ENCODE data around the gene PTGDR2.

PTGDR2 gene

DNA sequence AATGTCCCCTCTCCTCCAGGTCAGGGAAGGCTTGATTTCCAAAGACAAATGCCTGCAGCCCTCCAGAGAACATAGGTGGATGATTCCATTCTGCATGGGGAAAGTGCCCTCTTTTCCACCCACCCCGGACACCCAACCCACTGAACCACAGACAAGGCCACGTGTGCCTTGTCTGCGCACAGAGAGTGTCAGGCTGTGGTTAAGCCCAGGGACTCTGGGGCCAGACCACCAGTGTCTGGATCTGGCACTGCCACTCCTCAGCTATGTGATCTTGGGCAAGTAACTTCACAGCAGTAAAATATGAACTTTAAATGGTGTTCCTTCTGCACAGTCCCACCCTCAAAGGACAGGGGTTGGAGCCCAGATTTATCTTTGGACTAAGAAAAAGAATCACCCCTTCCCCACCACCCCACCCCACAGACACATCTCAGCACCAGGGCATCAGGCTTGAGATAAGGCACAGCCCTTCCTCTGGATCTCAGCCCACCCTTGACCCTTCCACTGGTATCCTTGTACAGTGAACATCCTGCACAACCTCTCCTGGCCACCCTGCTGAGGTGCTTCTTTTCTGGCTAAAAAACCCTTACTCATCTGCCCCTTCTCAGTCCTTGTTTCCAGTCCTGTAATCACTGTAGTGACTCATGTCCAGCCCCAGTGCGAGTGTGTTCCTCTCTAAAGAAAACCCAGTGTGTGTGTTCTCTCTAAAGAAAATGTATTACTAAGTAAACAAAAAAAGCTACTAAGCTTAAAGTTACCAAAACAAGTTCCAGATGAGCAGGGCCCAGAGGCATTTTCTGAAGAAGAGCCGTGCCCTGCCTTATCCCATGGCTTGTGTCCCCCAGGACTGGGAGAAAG lies 1.9 kb upstream of the PTGDR2 start:
- no peak for DNase-seq

DNA sequence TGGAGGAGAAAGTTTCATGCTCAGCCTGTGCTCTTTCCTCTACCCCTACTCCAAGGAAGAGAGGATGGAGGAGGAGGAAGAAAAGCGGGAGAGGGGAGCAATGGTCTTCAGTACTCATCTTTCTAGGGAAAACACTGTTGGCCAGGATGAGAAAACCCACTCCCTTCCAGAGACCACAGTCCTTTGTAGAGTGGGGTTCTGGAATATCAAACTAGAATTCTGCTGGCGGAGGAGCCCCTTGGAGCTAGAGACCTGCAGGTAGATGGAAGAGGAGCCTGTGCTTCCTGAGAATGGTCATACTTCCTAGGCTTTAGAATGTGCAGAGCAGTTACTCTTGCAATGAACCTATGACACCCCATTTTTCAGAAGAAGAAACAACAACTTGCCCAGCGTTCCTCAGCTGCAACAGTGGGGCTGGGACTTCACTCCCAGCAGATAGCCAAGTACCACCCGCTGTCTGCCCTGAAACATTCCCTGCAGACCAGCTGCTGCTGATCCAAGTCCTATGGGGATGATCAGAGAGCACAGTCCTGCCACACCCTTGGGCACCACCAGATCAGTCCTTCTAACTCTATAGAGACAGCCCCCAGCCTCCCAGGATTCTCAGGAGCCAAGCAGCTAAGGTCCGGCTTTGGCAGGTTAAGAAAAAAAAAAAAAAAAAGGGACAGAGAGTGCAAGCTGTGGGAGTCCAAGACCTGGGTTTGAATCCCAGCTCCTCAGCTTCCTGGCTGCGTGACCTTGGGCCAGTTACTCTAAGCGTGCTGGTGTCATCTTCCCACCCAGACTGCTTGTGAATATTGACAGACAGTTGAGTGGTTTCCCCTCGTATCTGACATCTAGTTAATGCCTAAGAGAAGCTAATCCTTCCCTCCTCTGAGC lies 664 bp downstream of the PTGDR2 start:
- DNase-seq = no peak

DNA sequence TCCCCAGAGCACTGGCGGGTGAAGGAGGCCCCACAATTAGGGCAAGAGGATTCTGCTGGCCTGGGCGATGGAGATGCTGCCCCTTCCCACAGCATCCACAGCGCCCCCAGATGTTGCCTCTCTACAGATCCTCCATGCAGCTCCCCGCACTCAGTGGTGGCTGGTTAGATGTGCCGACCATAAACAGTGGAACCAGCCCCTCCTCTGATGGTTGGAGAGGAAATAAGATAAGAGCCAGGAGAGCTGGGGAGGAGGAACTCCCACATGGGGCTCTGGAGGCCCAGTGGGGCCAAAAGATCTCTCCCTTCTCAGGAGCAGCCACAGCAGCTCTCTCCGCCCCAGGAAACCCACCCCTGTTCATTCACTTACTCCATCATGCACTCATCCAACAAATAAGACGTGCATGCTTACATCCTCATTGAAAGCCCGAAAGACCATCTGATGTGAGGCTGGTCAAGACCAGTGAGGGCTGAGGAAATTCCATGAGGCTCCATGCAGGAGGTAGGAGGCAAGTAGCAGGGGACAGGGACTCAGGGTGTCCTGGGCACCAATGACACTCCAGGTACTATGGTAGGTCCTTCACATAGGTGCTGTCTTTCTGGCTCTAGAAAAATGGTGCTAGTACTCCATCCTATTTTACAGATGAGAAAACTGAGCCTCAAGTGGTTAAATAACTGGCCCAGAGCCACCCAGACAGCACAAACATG lies 1.5 kb downstream of the PTGDR2 start:
- DNase-seq = no peak

DNA sequence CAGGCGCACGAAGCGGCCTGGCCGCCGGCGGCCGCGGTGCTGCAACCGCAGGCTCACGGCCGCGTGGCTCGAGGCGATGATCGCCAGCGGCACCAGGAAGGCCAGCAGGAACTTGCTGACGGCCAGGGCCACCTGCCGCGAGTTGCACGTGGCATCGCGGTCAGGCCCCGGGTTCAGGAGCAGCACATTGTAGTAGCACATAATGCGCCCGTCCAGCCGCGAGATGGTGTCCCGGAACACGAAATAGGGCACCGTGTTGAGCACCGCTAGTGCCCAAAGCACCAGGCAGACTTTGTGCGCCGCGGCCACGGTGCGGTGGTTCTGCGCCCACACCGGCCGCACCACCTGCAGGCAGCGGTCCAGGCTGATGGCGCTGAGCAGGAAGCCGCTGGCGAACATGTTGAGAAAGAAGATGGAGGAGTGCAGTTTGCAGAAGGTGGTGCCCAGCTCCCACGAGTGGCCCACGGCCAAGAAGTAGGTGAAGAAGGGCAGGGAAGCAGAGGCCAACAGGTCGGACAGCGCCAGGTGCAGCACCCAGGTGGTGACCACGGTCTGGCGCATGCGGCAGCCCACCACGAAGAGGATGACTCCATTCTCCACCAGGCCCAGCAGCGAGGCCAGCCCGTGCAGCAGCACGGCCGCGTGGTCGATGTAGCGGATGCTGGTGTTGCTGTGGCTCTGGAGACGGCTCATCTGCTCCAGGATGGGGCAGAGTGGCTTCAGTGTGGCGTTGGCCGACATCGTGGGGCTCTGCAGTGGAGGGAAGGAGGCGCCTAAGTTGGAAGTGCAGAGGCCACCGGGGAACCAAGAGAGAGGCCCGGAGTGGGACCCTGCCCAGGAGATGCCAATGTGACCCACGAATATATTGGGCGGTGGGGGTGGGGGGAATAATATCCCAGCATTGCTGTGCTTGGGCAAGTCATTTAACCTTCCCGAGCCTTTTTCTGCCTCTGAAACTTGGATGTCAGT lies 2.5 kb downstream of the PTGDR2 start:
- DNase-seq = no peak

DNA sequence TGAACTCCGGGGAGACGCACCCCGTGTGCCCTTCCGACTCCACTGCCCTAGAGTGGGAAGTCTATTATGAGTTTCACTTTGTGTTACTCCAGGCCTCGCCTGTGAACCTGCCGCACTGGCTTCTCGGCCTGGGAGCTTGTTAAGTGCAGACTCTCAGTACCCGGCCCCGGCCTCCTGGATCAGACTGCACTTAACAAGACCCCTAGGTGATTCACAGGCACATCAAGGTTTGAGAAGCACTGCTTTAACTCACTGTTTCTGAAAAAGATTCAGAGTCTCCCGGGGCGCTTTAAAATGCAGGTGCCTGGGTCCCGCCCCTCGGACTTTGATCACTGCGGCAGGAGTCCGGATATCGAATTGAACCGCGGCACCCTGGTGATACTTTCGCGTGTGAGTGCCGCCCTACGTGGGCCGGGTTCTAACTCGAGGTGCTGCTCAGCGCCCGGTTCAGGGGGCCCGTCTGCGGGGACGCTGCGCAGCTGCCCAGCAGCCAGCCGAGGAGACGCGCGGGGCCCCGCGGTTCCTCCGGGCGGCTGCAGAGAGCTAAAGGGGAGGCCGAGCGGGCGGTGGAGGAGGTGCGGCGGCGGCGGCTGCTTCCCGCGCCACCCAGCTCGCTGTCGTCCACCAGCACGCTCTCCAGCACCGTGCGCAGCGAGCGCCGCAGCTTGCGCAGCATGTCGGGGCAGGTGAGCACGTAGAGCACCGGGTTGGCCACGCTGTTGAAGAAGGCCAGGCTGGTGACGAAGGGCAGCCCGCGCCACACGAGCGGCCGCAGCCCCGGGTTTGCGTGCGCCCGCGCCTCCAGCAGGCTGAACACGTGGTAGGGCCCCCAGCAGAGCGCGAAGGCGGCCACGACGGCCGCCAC lies 3.4 kb downstream of the PTGDR2 start:
- DNase-seq = no peak

DNA sequence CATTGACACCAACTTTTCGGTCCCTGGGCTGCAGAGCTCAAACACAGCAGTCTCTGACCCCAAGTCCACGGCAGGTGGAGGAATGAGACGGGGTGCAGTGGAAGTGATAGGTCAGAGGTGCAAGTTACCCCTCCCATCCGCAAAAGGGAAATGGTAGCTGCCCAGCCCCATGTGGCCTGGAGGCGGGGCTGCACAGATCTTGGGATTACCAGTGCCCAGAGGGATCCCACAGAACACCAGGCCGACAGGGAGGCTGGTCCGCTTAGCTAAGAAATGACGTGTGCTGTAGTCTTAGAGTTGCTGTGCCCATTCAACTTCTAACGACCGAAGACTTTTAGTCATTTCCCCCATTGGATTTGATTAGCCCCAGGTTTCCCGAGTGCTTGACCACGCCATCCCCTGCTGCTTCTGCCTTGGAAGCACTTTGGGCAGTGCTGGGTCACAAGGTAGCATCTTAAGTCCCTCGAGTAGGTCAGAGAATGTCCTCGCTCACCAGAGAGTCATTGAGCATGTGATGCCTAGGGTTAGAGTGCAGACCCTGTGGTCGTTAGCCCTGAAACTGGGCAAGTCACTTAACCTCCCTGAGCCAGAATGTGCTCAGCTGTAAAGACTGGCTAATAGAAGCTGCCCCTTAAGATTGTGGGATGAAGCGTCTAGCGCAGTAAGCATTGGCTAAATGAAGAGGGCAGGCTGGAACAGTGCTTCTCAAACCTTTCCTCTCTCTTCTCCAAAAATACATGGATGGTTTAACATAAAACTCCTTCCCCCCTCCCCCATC lies 4.2 kb downstream of the PTGDR2 start:
- DNase-seq = no peak

DNA sequence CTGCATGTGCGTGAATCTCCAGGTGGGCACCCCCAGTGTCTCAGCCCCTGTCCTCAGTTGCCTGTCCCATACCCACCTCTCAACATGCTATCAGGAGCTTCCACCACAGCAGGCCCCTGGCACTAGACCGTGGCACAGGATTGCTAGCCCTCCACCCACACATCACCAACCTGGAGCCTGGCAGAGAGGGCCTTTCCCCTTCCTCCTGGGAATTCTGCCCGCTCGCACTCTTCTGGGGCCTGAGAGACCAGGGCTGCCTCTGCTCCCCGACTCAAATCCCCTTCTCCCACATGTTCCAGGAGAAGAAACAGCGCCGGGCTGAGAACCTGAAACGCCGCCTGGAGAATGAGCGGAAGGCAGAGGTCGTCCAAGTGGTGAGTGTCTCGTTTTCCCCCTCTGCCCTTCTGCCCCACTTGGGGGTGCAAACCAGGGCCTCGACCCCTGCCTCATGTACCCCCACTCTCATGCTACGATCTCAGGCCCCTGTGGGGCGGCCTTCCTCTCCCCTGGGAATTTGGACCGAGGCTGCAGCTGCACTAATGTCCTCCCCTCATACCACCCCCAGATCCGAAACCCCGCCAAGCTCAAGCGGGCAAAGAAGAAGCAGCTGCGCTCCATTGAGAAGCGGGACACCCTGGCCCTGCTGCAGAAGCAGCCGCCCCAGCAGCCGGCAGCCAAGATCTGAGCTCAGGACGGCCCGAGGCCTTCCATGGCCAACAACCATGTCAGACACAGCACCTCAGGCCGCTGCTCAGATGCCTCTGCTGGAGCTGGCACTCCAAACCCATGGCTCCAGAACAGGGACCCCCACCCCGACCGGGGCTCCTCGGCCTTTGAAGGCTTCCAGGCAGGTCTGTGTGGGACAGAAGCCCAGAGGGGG lies 5.9 kb downstream of the PTGDR2 start:
- no peak for DNase-seq

DNA sequence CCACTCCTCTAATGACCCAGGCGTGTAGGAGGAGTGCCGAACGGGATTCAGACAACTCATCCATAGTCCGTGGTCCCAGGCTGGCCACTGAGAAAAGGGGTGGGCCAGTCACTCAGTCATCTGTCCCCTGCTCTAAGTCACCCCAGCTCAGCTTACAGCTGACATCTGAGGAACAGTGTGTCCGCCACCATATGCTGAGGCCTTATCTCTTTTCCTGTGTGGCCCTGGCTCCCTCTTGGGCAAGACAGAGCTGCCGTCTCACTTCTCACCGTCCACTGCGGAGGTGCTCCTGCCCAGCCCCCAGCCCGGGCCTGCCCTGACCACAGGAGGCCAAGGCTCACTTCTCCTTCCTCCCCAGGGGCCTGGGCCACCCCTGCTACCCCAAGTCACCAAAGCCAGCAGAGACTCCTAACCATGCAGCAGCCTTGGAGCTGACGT lies 7.0 kb downstream of the PTGDR2 start:
- no peak for DNase-seq

DNA sequence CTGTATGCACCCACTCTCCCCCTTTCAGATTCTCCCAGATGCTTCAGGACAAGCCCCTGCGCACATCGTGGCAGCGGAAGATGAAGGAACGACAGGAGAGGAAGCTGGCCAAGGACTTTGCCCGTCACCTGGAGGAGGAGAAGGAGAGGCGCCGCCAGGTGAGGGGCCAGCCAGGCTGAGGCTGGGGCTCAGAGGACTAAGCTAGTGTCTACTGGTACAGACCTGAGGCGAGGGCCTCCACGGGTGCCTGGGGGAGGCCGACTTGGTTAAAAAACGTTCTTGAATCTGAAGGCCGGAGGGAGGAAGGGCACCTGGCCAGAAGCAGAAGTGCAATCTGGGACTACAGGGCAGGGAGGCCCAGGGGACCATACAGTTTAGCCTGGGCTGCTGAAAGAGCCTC lies 7.9 kb downstream of the PTGDR2 start:
- no peak for DNase-seq

- DNase-seq = no peak
Measured at GRCh38 chr11:60847281-60847680, 8.5 kb downstream of the PTGDR2 start.

DNA sequence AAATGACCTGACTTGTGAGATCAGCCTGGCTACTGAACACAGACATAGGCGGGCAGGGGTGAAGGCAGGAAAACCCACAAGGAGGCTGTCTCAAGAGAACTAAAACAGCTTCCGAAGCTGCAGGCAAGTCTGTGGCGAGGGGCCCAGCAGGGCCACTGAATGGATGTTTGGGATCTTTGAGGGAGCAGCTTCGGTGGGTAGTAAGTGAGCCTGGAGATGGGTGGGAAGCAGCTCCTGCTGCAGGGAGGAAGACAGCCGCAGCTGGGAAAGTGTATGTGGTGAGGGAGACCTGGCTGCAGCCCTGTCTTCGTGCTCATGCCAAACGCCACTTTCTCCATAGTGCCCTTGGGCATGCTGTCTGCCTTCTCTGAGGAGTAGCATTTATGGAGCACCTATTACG lies 10.4 kb downstream of the PTGDR2 start:
- DNase-seq = no peak

- no peak for DNase-seq
Measured at GRCh38 chr11:60844870-60845221, 10.9 kb downstream of the PTGDR2 start.

DNA sequence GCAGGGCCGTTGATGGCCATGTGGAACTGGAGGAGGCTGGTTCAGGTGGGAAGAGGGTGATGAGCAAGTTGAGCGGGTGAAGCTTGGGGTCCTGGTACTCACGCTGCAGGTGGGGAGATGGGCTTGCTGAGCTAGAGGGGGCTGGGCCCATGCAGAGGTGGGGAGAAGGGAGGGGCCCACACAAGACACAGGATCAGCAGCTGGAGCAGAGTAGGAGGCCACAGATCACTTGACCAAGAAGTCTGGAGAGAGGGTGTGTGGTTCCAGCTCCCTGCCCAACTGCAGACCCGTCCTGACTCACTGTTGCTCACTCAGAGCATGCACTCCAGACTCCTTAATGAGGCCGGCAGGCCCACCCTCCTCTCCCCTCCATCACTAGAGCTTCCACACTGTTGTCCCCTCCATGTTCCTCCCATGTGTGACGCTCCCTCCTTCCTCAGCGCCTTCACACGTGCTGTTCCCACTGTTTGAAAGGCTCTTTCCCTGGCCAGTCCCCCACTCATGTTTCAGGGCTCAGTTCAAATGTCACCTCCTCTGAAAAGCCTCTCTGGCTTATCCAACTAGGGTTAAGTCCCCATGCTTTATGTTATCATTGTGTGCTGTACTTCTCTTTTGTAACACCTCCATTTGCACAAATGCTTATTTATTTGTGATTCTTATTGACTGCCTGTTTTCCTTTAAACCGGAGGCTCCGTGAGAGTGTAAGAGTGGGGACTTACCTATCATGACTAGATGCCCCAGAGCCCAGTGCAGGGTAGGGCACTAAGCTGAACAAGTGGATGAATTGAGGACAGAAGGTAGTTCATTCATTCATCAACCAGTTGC lies 11.5 kb downstream of the PTGDR2 start:
- DNase-seq = no peak

DNA sequence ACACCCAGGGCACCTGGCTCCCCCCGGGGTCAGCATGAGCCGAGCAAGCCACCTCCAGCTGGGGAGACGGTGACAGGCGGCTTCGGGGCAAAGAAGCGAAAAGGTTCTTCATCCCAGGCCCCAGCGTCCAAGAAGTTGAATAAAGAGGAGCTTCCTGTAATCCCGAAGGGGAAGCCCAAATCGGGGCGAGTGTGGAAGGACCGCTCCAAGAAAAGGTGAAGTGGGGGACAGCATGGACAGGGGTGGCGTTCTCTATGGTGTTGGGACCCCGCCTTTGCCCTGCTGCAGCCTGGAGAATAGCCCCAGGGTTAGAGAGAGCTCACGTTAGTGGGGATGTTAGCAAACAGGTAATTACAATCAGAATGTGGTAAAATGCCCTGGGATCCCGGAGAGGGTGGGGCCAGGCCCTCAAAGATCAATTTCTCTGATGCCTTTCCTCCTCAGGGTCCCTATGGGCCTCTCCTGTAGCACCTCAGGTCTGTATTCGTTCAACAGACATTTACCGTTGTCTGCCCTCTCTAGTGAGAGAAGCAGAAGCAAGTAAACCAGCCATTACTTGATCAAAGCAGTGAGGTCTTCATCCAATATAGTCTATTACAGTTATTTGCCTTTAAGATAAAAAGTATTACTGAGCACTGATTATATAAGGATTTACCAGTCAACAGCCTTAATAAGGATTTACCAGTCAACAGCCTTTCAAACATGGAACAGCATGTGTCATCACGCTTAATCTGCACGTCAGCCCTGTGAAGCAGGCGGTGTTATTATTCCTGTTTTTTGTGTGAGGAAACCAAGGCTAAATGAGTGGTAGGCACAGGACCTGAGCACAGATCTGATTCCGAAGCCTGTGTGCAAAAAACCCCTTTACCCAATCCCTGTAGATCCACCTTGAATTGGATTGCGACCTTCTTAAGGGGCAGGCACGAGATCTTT lies 12.8 kb downstream of the PTGDR2 start:
- DNase-seq = no peak

- DNase-seq = peak; percentile 82
Measured at GRCh38 chr11:60841797-60842667, 13.7 kb downstream of the PTGDR2 start, which contains the start of gene CCDC86. Gene CCDC86 (plus strand): TSS chr11:60842113. CDS start chr11:60842125, 12 bp downstream.

Data from NCI-H1048 (cell line).